GM21825 (cell line): ENCODE measurements around the gene H2BW2.
"Not testable (repeated sequence)": the region's sequence is repeated elsewhere in the genome, so short reads cannot be mapped to it uniquely, and the experiment has no call there.

ENCODE experiments used
- ATAC-seq: cut with Tn5 transposase; IDR thresholded peaks from one replicate; pipeline ENCODE4 v1.9.1; 2021; ENCODE audit warnings: mild to moderate bottlenecking, moderate library complexity; ENCODE audit not compliant: unreplicated experiment

H2BW2 gene

DNA sequence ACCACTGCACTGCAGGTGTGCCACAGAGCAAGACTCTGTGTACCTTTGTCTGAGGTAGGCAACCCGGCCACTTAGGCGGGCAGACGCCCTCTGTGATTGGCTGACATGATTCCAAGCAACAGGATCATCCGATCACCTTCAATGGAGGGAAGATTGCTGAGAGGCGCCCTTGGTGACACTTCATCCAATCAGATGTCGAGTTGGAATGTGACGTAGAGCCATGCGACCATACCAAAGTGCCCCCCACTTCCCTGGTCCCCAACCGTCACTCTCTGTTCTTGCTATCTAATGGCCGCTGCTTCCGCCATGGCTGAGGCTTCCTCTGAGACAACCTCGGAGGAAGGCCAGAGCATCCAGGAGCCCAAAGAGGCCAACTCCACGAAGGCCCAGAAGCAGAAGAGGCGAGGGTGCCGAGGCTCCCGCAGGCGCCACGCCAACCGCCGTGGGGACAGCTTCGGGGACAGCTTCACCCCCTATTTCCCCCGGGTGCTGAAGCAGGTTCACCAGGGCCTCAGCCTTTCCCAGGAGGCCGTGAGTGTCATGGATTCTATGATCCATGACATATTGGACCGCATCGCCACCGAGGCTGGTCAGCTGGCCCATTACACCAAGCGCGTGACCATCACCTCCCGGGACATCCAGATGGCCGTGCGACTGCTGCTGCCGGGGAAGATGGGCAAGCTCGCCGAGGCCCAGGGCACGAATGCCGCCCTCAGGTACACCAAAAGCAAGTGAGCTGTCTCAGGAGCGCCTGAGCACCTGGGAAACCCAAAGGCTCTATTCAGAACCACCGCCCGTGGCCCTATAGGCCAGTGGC lies at the start of gene H2BW2:
H2BW2 (plus strand) TSS at position 268 of the 817 bp plus-strand sequence; CDS start at position 307, 39 bp downstream.
- ATAC-seq: no peak

DNA sequence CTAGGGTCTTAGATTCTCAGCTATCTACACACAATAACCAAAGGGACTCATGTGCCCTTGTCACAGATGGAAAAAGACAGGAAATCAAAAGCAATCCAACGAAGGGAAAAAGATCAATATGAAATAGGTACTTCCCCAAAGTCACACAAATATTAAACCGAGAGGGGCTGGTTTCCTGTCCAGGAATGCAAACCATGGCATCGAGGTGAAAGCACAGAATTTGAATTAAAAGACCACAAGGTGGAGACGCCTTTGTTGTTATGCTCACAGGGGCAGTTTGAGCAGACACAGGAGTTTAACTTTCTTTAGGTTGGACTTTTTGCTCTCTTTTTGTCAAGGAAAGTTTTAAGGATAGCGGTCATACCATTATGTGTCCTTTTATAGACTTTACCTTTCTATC lies 40.5 kb upstream of the H2BW2 start:
- ATAC-seq: peak; percentile 89

DNA sequence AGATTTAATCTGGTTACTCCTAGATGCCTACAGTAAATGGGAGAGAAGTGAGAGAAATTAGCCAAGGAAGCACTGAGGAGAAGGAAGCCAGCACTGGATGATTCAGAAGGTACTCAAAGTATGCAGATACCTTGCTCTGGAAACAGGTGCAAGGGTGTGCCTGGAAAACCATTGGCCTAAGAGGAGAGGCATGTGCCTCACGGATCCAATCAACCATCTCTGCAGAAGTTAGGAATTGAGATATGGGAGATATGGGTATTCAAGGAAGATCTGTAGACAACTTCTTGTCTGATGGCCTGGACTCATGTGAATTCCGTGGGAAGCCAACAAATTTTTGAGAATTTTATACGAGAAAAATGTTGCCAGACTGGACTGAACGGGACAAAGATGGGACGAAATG lies 30.9 kb upstream of the H2BW2 start:
- no peak for ATAC-seq

DNA sequence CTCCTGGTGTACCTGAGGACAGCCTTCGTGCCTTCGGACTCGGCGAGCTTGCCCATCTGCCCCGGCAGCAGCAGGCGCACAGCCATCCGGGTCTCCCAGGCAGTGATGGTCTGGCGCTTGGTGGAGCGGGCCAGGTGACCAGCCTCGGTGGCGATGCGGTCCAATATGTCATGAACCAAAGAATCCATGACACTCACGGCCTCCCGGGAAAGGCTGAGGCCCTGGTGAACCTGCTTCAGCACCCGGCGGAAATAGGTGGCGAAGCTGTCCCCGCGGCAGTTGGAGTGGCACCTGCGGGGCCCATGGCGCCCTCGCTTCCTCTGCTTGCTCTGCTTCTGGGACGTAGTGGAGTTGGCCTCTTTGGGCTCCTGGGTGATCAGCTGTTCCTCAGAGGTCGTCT lies 26.6 kb upstream of the H2BW2 start:
- no peak for ATAC-seq

DNA sequence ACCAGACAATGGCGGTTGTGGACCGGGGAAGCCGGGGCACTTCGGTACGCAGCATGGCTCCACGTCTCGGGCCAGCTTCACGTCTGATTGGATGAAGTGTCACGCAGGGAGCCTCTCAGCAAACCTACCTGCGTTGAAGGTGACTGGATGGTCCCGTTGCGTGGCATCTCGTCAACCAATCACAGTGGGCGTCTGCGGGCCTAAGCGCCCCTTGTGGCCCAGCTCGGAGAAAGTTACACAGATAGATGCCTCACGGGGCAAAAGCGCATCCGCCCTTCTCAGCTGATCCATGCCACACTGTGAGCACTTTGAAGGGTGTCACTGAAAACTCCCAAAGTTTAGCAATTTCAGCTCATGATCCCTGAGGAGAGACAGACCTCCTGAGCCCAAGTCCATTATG lies 26.1 kb upstream of the H2BW2 start, which contains the start of gene H2BW1:
H2BW1 (minus strand) TSS at position 103 of the 400 bp plus-strand sequence. CDS start 132 bp downstream, outside the sequence.
- no peak for ATAC-seq

DNA sequence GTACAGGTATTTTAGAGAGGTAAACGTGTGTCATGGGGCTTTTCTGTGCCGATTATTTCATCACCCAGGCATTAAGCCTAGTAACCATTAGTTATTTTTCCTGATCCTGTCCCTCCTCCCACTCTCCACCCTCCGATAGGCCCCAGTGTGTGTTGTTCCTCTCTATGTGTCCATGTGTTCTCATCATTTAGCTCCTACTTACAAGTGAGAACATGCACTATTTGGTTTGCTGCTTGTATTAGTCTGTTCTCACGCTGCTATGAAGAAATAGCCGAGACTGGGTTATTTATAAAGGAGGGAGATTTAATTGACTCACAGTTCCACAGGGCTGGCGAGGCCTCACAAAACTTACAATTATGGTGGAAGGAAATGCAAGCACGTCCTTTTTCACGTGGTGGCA lies 24.2 kb upstream of the H2BW2 start:
- ATAC-seq: not testable (repeated sequence)

DNA sequence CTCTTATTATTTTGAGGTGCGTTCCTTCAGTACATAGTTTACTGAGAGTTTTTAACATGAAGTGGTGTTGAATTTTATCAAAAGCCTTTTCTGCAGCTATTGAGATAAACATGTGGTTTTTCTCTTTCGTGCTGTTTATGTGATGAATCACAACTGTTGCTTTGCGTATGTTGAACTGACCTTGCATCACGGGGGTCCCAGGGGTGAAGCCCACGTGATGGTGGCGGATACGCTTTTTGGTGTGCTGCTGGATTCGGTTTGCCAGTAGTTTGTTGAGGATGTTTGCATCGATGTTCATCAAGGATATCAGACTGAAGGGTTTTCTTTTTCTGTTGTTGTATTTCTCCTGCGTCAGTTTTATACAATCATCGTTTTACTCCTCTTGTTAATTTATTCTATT lies 21.6 kb upstream of the H2BW2 start:
- ATAC-seq: no peak

DNA sequence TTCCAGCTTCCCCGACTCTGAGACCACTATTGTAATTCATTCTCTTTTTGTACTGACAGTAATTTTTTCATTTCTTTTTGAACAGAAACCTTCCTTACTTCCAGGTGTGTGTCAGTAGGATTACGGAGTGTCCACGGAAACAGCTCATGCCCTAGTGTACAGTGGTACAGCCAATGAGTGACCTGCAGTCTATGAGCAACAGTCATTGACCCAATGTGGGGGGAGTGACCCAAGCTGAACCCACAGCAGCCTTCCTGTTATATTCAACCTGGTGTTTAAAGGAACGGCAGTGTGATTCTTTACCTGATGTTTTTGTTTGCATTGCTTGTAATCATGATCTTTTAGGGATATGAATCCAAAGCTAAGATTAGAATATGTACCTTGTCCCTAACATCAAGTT lies 1.2 kb downstream of the H2BW2 start:
- no peak for ATAC-seq

DNA sequence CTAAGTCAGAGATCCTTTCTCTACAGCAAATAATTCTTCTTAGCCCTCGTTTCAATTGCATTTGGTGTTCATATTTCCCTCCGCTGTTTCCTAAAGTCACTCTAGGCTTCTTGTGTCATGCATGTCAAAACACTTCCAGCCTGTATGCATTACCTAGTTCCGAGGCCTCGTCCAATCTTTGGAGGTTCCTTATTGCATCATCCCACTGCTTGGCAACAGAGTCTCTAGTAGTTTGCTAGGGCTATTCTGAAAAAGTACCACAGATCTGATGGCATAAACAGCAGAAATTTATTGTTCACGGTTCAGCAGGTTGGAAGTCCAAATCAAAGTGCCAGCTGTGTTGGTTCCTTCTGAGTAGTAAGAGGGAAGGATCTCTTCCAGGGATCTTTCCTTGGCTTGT lies 5.9 kb downstream of the H2BW2 start:
- ATAC-seq: no peak

DNA sequence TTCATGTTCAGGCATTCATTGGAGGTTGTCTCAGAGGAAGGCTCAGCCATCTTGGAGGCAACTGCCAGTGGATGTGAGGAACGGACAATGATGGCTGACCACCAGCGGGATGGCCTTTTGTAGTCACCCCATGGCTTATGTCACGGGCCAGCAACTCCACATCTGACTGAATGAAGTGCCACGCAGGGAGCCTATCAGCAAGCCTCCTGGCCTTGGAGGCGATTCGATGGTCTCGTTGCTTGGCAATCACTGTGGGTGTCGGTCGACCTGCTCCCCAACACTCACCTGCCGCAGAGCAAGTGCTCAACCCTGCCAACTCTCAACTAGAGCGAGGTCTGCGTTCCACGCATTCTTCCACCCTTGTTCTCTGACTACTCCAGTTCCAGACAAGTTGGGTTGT lies 7.4 kb downstream of the H2BW2 start:
- ATAC-seq: no peak

DNA sequence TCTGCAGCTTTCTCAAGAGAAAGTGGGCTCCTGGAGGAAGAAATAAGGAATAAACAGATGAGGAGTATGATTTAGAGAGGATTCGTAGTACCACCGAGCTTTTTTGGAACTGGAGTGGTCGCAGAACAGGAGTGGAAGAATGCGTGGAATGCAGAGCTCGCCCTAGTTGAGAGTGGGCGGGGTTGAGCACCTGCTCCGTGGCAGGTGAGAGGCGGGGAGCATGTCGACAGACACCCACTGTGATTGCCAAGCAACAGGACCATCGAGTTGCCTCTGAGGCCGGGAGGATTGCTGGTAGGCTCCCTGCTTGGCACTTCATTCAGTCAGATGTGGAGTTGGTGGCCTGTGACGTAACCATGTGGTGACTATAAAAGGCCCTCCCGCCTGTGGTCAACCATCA lies 15.2 kb downstream of the H2BW2 start:
- not testable (repeated sequence) for ATAC-seq

DNA sequence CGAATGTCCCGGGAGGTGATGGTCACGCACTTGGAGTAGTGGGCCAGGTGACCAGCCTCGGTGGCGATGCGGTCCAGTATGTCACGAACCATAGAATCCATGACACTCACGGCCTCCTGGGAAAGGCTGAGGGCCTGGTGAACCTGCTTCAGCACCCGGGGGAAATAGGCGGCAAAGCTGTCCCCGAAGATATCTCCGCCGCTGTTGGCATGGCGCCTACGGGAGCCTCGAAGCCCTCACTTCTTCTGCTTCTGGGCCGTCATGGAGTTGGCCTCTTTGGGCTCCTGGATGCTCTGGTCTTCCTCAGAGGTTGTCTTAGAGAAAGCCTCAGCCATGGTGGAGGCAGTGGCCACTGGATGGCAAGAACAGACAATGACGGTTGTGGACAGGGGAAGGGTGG lies 22.9 kb downstream of the H2BW2 start:
- ATAC-seq: not testable (repeated sequence)

DNA sequence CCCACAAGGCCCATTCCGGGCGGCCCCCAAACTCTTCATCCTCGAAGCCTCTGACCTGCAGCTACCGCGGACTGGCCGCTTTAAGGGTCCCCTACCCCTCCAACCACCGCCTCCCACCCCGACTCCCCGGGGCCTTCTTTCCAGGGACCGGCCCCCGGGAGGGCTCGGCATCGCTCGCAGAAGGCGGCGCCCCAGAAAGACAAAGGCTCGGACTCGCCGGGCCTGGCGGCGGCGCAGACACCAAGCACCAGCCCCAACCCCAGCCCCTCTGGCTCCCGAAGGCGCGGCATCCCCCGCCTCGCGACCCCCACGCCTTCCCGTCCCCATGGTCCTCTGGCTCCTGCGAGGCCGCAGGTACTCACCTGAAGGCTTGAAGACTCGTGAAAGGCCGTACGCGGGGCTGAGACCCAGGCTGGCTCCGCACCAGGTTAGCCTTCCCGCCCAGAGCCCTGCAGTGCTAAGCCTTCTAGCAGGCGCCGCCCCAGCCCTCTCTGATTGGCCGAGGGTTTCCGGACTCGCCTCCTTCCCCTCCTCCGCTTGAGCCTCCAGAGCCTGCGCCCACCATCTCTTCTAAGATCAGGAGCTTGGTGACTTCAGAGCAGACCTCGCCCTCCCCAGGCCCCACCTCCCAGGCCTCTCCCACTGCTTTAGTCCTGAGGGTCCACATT lies 36.2 kb downstream of the H2BW2 start, which contains the start of gene TMSB15C:
TMSB15C (minus strand) TSS at position 459 of the 668 bp plus-strand sequence.
- peak; percentile 99 for ATAC-seq

DNA sequence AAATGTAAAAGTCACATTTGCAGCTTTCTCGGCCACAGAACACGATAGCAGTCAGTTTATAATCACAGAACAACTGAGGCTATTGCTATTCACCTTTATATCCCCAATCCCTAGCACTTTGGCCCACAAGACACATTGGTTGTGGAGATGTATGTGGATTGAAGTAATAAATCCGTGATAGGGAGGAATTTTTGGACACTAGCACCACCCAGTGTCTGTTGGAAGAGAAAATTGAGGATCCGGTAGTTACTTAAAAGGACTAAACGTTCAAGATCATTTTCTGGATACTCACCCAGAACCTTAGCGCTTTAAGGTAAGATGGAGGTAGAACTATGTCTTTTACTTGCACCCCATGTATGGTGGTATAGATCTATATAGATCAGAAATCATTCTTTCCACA lies 38.1 kb downstream of the H2BW2 start:
- not testable (repeated sequence) for ATAC-seq

DNA sequence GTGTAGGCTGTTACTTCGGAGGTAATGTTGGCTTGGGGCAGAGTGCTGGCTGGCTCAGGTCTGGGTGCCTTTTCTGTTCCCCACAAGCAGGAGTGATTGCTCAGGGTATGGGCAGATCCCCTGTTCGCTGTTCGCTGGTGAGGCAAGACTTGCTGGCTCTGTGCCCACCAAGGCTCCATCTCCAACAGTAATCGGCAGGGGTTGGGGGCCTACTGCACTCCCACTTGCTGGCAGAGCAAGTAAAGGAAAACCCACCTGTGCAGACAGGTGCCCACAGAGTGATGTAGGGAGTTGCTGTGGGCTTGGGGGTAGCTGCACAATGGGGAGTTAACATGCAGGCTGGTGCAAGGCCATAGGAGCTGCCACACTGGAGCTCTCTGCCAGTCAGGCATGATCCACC lies 44.3 kb downstream of the H2BW2 start:
- no peak for ATAC-seq

DNA sequence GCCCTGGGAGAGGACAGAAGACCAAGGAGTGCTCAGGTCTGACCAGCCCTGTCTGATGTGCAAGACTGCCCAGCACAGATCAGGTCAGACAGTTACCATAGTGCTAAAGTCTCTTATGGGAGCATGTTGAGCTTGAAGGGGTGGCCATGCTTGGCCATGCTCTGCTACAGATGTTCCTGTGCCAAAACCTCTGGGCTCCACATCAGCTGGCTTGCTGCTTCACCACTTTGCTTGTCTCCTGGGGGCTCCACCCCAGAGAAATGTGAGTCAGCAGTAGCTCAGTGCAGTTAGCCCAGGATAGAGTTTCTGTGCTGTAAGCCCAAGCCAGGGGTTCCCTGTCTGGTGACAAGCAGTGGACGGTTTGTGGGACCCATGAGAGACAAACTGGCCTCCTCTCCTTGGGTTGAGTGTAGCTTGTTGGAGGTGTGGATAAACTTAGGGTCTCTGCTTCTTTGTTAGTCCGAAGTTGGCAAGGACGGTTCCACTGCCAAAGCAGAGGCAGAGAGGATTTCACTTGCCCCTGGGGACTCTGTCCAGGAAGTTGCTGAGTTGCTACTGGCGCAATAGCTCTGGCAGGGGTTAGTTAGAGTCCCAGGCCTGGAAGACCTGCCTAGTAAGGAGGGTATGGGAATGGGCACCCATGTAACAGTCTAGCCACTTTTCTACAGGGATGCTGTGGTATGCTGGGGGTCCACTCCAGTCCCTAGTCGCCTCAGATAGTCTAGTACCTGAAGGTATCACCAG lies 45.0 kb downstream of the H2BW2 start:
- no peak for ATAC-seq

DNA sequence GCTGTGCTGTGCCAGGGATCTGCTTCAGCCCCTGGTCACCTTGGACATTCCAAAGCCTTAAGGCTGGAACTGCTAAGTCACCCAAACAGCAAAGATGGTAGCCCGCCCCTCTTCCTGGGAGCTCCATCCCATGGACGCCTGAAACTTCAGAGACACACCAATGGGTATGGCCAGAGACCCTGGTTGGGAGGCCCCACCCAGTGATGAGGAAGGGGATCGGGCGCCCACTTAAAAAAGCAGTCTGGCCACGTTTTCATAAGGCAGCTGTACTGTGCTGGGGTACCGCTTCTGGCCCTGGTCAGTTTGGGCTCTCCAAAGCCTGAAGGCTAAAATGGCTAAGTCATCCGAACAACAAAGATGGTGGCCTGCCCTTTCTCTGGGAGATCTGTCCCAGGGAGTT lies 45.7 kb downstream of the H2BW2 start:
- no peak for ATAC-seq

DNA sequence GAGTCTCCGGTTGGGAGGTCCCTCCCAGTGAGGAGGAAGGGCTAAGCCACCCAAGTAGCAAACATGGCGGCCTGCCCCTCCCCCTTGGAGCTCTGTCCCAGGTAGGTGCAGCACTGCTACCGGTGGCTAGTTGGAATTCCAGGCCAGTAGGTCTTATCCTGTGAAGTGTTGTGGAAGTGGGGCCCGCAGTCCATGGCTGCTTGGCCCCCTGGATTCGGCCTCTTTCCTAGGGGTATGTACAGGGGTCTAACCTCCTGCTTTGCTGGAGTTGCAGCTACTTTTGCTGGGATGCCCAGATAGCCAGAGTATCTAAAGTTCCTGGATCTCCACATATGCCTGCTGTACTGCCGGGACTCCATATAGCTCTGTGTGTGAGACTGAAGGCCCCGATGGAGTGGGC lies 46.2 kb downstream of the H2BW2 start:
- no peak for ATAC-seq
